ENCODE results near the gene RALGAPA2.

- TF ChIP-seq MXI1 (IDR thresholded peaks at IDR 0.05; ENCODE audit: low read depth, low read length) (no peak), MAX (IDR thresholded peaks at IDR 0.05; ENCODE audit: low read depth) (no peak), RAD21 (IDR thresholded peaks at IDR 0.05; ENCODE audit: low read length) (no peak)
These were observed 321.3 kb downstream of the RALGAPA2 start for GRCh38 chr20:20391115-20391514.
